Measurements from ENCODE around the gene CRYAA.

Gene CRYAA

GRCh38 chr21:43201491-43201890, 32.7 kb downstream of the CRYAA start:
- CTCF ChIA-PET: interaction anchor here (0.7 kb wide), 1 partner anchor 119 kb away, joined by 3 read pairs; no protein-coding TSS in a partner anchor
- Histone ChIP-seq H3K9me3 (ENCODE audit: control insufficient read depth, insufficient read depth, low read depth, low read length) (no peaks in the 10 kb centered on the region), H3K4me1 (ENCODE audit: control insufficient read depth, insufficient read depth, low read length) (peaks cover 6% of the 10 kb centered on the region; the same call in 1 of the 2 replicates), H3K36me3 (ENCODE audit: control insufficient read depth in 2 of 2, insufficient read depth in 1 of 2, low read length in 2 of 2) (no peaks in the 10 kb centered on the region), H3K27ac (ENCODE audit: extremely low read depth, low read depth, low read length) (no peak overlapping the region), H3K4me3 (ENCODE audit: low read depth, low read length) (no peak overlapping the region)
- peak; percentile 77 for TF ChIP-seq SETDB1 (IDR thresholded peaks at IDR 0.05; ENCODE audit: insufficient read length, low read length)
- TF ChIP-seq ZSCAN30 (tag by site-specific recombination; IDR thresholded peaks at IDR 0.05): no peak
- POLR2A ChIA-PET: no interaction called here

GRCh38 chr21:43203591-43203990, 34.8 kb downstream of the CRYAA start:
- Histone ChIP-seq H3K27ac (ENCODE audit: extremely low read depth, low read depth, low read length) (no peak overlapping the region), H3K4me3 (ENCODE audit: low read depth, low read length) (no peak overlapping the region), H3K9me3 (ENCODE audit: control insufficient read depth, insufficient read depth, low read depth, low read length) (no peaks in the 10 kb centered on the region), H3K4me1 (ENCODE audit: control insufficient read depth, insufficient read depth, low read length) (no peaks in the 10 kb centered on the region), H3K36me3 (ENCODE audit: control insufficient read depth in 2 of 2, insufficient read depth in 1 of 2, low read length in 2 of 2) (no peaks in the 10 kb centered on the region)
- ChIA-PET POLR2A (no interaction called here), CTCF (interaction anchor here (1.1 kb wide), 1 partner anchor 59 kb away, joined by 3 read pairs; no protein-coding TSS in a partner anchor)
- TF ChIP-seq WT1 (tag by site-specific recombination; IDR thresholded peaks at IDR 0.05) (no peak), GLIS1 (tag by site-specific recombination; IDR thresholded peaks at IDR 0.05) (no peak), ZNF768 (tag by site-specific recombination; IDR thresholded peaks at IDR 0.05) (no peak), ZNF530 (tag by site-specific recombination; IDR thresholded peaks at IDR 0.05; ENCODE audit: low read depth) (no peak), ZNF529 (tag by site-specific recombination; IDR thresholded peaks at IDR 0.05; ENCODE audit: insufficient replicate concordance) (no peak), KLF9 (tag by site-specific recombination; IDR thresholded peaks at IDR 0.05; ENCODE audit: low read depth) (no peak)
- TF ChIP-seq, protein P1, sequence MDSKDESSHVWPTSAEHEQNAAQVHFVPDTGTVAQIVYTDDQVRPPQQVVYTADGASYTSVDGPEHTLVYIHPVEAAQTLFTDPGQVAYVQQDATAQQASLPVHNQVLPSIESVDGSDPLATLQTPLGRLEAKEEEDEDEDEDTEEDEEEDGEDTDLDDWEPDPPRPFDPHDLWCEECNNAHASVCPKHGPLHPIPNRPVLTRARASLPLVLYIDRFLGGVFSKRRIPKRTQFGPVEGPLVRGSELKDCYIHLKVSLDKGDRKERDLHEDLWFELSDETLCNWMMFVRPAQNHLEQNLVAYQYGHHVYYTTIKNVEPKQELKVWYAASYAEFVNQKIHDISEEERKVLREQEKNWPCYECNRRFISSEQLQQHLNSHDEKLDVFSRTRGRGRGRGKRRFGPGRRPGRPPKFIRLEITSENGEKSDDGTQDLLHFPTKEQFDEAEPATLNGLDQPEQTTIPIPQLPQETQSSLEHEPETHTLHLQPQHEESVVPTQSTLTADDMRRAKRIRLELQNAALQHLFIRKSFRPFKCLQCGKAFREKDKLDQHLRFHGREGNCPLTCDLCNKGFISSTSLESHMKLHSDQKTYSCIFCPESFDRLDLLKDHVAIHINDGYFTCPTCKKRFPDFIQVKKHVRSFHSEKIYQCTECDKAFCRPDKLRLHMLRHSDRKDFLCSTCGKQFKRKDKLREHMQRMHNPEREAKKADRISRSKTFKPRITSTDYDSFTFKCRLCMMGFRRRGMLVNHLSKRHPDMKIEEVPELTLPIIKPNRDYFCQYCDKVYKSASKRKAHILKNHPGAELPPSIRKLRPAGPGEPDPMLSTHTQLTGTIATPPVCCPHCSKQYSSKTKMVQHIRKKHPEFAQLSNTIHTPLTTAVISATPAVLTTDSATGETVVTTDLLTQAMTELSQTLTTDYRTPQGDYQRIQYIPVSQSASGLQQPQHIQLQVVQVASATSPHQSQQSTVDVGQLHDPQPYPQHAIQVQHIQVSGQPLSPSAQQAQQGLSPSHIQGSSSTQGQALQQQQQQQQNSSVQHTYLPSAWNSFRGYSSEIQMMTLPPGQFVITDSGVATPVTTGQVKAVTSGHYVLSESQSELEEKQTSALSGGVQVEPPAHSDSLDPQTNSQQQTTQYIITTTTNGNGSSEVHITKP (tag by site-specific recombination; IDR thresholded peaks at IDR 0.05): no peak

DNA sequence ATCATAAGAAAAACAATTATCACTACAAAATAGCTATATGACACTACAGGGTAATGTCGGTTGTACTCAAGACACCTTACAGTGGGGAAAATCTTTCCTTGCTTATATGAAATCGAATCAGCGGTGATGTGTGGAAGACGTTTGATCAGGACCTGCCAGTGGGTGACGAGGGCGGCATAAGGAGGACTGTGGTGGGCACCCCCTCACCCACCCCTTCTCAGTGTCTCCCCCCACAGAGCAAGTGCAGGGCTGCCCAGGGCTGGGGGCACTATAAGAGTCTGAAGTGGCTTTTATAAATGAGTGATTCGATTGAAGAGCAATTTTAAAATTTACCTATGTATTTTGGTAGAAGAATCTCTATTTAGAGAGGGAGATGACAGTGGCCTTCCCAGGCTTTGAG, 35.8 kb downstream of the CRYAA start:
- no peak overlapping the region for H3K27ac ChIP-seq (ENCODE audit: extremely low read depth, low read depth, low read length)
- no peaks in the 10 kb centered on the region for H3K4me1 ChIP-seq (ENCODE audit: control insufficient read depth, insufficient read depth, low read length)
- H3K4me3 ChIP-seq (ENCODE audit: low read depth, low read length): no peak overlapping the region
- ChIA-PET CTCF (no interaction called here), POLR2A (no interaction called here)
- no peaks in the 10 kb centered on the region for H3K9me3 ChIP-seq (ENCODE audit: control insufficient read depth, insufficient read depth, low read depth, low read length)
- no peak for TF ChIP-seq ZNF335 (tag by site-specific recombination; conservative IDR thresholded peaks at IDR 0.05)
- no peak for TF ChIP-seq ZNF558 (tag by site-specific recombination; IDR thresholded peaks at IDR 0.05)
- TF ChIP-seq HOXD13 (CRISPR knock-in tag; IDR thresholded peaks at IDR 0.05; ENCODE audit: borderline replicate concordance): no peak
- TF ChIP-seq ZNF146 (tag by site-specific recombination; IDR thresholded peaks at IDR 0.05): no peak
- TF ChIP-seq PRDM4 (tag by site-specific recombination; IDR thresholded peaks at IDR 0.05): no peak
- no peak for TF ChIP-seq ZBTB21 (tag by site-specific recombination; IDR thresholded peaks at IDR 0.05)
- no peak for TF ChIP-seq ZNF169 (tag by site-specific recombination; IDR thresholded peaks at IDR 0.05)
- TF ChIP-seq ZNF175 (tag by site-specific recombination; IDR thresholded peaks at IDR 0.05): no peak
- no peak for TF ChIP-seq OSR2 (tag by site-specific recombination; IDR thresholded peaks at IDR 0.05)
- H3K36me3 ChIP-seq (ENCODE audit: control insufficient read depth in 2 of 2, insufficient read depth in 1 of 2, low read length in 2 of 2): no peaks in the 10 kb centered on the region
